ENCODE results near the gene RGCC. TPM values are rescaled to one million over a fixed set of nuclear protein-coding genes. Genes with fewer than 3 reads are reported as not detected.

Gene RGCC
- total RNA-seq, 1 donor from 2014 or later: 381 TPM

DNA sequence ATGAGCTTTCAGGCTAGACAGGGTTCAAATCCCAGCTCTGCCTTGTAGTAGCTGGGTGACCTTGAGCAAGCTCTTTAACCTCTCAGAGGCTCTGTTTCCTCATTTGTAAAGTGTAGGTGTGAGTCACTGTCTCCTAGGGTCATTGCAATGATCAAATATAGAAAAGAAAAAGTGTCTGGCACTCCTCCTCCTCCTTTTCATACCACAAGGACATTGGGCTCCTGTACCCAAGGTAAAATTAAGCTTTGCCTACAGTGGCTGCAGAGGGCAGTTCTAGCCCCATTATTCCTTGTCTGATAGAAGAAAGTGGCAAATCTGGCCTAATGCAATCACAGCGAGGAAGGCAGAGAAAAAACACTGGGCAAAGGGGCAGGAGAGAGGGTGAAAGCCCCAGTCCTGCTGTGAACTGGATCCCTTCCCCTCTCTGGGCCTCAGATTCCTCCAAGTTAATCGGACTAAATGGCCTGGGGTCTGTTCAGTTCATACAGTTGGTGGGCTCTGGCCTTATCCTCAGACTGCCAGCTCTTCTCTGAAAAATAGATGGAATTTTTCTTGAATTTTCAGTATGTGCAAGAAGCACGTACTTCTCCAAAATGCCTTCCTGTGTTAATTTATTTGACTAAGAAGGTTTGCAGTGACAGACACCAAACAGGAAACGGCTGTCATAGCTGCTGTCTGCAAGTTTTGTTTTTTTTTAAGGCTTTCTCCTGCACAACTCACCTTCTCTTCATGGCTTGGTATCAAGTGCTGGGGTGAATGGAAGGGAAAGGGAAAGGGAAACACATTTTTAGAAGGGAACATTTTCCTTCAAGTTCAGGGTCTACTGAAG, 35.3 kb downstream of the RGCC start:
- Histone ChIP-seq H3K4me1 (peaks cover 31% of the 10 kb centered on the region), H3K9me3 (no peaks in the 10 kb centered on the region), H3K27ac (peak overlapping the region; percentile 77), H3K27me3 (ENCODE audit: low read depth) (no peaks in the 10 kb centered on the region), H3K36me3 (no peaks in the 10 kb centered on the region), H3K4me3 (no peak overlapping the region)
- ATAC-seq: peak in 1 of 2 donors; percentile 44
- intact Hi-C loops (cut with DNase I): no loop called here
- DNase-seq: no peak
- TF ChIP-seq CTCF (IDR thresholded peaks at IDR 0.05): no peak

- no peaks in the 10 kb centered on the region for H3K27me3 ChIP-seq (ENCODE audit: low read depth)
- intact Hi-C loops (cut with DNase I): no loop called here
- no peak overlapping the region for H3K27ac ChIP-seq
- H3K4me3 ChIP-seq: no peak overlapping the region
- DNase-seq (no peak), ATAC-seq (no peak)
- H3K9me3 ChIP-seq: no peaks in the 10 kb centered on the region
- H3K4me1 ChIP-seq: peaks cover 31% of the 10 kb centered on the region
- no peaks in the 10 kb centered on the region for H3K36me3 ChIP-seq
- TF ChIP-seq CTCF (IDR thresholded peaks at IDR 0.05): no peak
These were observed 36.9 kb downstream of the RGCC start for GRCh38 chr13:41494202-41494601.

DNA sequence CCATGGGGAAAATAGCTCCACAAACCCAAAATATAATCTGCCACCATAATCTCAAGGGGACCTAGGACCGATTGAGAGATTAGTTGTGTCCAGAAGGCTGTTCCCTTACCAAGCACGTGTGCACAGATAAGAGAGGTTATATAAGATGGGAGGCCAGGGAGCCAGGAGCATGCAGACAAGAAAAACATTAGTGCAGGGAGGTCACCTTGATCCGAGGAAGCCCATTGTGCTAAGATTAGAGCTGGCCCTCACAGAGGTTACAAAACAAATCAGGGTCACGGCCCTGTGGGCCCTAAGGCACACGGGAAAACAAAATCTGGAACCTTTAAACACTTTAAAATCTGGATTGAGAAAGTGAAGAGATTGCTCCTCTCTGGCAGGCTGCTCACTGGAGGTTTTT, 37.7 kb downstream of the RGCC start:
- no peaks in the 10 kb centered on the region for H3K36me3 ChIP-seq
- H3K9me3 ChIP-seq: no peaks in the 10 kb centered on the region
- ATAC-seq: no peak
- peaks cover 31% of the 10 kb centered on the region for H3K4me1 ChIP-seq
- no peak overlapping the region for H3K4me3 ChIP-seq
- H3K27me3 ChIP-seq (ENCODE audit: low read depth): no peaks in the 10 kb centered on the region
- intact Hi-C loops (cut with DNase I): no loop called here
- DNase-seq: no peak
- no peak for TF ChIP-seq CTCF (IDR thresholded peaks at IDR 0.05)
- no peak overlapping the region for H3K27ac ChIP-seq

GRCh38 chr13:41496420-41497234, 39.3 kb downstream of the RGCC start:
- DNase-seq (no peak), ATAC-seq (no peak)
- no peak overlapping the region for H3K27ac ChIP-seq
- no peaks in the 10 kb centered on the region for H3K36me3 ChIP-seq
- intact Hi-C loops (cut with DNase I): no loop called here
- H3K27me3 ChIP-seq (ENCODE audit: low read depth): no peaks in the 10 kb centered on the region
- no peak for TF ChIP-seq CTCF (IDR thresholded peaks at IDR 0.05)
- peaks cover 31% of the 10 kb centered on the region for H3K4me1 ChIP-seq
- no peaks in the 10 kb centered on the region for H3K9me3 ChIP-seq
- no peak overlapping the region for H3K4me3 ChIP-seq

GRCh38 chr13:41497436-41497835, 40.1 kb downstream of the RGCC start:
- Histone ChIP-seq H3K36me3 (no peaks in the 10 kb centered on the region), H3K4me3 (no peak overlapping the region), H3K9me3 (no peaks in the 10 kb centered on the region), H3K4me1 (peaks cover 23% of the 10 kb centered on the region), H3K27ac (no peak overlapping the region), H3K27me3 (ENCODE audit: low read depth) (no peaks in the 10 kb centered on the region)
- ATAC-seq (no peak), DNase-seq (no peak)
- TF ChIP-seq CTCF (IDR thresholded peaks at IDR 0.05): no peak
- intact Hi-C loops (cut with DNase I): no loop called here
